ENCODE measurements around the gene SNX30.

The SNX30 gene

DNA sequence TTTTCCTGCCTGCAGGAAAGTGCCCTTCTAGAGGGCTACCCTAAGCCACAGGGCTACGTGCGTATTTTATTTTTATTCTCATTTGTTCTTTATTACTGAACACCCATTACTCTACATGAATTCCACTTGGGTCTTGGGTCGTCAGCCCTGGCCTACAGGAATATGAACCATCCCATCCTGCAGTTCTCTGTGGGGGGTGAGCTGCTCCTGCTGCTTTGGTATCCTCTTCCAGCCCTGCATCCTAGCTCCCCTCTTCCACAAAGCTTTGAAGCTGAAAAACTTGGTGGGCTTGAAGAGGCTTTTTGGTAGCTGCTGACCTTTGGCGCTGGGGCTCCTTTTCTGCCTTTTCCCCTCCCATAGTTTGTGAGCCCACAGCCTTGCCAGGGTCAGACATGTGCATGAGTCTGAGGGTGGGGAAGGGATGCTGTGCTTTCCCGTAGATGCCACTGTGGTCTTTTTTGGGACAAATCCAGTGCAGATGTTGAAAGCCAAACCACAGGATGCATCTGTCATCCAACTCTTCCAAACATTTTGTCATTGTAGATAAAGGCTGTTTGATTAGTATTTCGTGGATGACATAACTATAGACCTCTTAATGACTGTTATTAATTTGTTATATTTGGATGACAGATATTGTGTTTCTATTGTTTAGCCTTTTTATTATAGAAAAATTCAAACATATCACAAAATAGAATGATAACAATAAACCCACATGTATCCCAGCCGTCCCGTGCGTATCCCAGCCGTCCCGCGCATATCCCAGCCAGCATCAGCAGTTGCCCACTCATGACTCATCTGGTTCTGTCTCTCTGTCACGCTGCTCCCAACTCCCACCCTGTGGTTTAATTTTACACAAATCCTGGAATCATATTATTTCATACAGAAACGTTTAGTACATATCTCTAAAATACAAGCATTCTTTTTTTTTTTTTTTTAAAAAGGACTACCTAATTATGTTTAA, 96.2 kb downstream of the SNX30 start:
- no peak for DNase-seq
- in situ Hi-C loops (cut with HindIII; ENCODE audit: low pct_ligation_motif_present, low pct_unique_long_range_greater_than_20kb, low sequenced_read_pairs) = no loop called here

- in situ Hi-C loops (cut with HindIII; ENCODE audit: low pct_ligation_motif_present, low pct_unique_long_range_greater_than_20kb, low sequenced_read_pairs) = no loop called here
- DNase-seq = no peak
Measured at GRCh38 chr9:112848316-112849151, 98.0 kb downstream of the SNX30 start.

DNA sequence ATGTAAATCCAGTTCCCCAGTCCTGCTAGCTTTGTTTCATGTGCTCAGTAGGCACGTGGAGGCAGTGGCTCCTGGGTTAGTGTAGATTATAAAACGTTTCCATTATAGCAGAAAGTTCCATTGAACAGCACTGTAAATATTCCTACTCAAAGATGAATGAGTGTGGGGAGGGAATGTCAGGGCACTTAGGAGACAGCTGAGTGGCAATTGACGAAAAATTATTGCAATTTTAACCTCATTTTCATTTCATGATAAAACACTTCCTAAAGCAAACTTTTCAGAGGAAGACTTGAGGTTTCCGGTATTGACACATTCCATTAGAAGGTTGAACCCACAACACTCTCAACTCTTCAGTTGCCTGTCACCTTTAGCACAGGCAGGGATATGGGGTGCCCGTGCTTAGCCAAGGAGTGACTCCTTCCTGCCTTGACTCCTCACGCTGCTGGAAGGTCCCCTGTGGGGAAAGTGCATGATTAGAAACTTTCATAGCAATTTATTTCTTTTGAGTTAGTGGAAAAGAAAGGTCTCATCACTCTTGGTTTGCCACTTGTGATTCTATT, 98.9 kb downstream of the SNX30 start:
- in situ Hi-C loops (cut with HindIII; ENCODE audit: low pct_ligation_motif_present, low pct_unique_long_range_greater_than_20kb, low sequenced_read_pairs) = no loop called here
- no peak for DNase-seq

GRCh38 chr9:112850840-112851239, 100.3 kb downstream of the SNX30 start:
- in situ Hi-C loops (cut with HindIII; ENCODE audit: low pct_ligation_motif_present, low pct_unique_long_range_greater_than_20kb, low sequenced_read_pairs) = no loop called here
- DNase-seq = no peak

- in situ Hi-C loops (cut with HindIII; ENCODE audit: low pct_ligation_motif_present, low pct_unique_long_range_greater_than_20kb, low sequenced_read_pairs) = no loop called here
- DNase-seq = no peak
Measured at GRCh38 chr9:112852741-112853504, 102.4 kb downstream of the SNX30 start.

DNA sequence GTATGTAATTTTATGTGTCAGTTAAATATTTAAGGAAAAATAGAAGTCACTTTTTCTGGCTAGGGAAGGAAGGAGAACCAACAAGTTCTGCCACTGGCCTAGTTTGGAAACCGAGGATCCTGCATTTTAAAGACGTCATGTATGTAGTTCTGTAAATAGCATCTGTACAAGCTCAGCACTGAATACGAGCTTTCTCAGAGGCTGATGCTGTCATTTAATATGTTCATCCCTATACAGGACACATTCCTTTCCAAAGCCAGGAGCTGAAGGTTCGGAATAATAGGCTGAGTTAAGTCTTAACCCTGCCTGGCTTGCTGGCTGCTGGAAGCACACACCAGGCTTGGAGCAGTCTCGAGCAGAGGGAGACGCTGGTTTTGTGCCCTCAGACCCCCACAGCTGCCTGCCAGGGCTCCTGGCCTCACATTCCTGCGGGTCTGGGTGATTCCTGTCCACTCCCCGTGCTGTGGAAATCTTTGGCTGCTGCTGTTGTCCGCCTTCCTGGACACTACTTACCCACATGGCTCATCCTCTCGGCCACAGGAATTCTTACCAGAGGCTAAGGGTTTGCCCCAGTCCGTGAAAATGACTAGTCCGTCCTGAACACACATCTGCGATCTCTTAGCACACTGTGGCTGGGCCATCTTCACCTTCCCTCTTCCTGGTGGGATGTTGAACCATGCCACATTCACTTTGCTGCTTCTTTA, 103.5 kb downstream of the SNX30 start:
- in situ Hi-C loops (cut with HindIII; ENCODE audit: low pct_ligation_motif_present, low pct_unique_long_range_greater_than_20kb, low sequenced_read_pairs) = no loop called here

DNA sequence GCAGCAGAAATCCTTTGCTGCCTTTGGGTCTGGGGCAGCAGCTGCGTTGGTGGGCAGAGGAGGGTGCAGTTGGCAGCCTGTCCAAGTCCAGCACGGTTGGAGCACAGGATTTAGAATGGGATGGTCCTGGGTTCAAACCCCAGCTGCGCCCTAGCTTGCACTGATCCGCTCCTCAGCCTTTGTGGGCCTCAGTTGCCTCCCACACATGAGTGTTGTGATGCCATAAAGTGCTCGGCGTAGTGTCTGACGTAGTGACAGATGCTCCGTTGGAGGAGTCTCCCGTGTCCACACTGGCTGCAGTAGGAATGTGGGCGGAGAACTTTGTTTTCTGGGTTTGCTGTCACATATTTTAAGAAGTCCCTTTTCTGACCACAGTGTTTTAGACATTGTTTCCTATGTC, 104.1 kb downstream of the SNX30 start:
- in situ Hi-C loops (cut with HindIII; ENCODE audit: low pct_ligation_motif_present, low pct_unique_long_range_greater_than_20kb, low sequenced_read_pairs) = no loop called here
- no peak for DNase-seq

More for the DNA sequence above, 103.5 kb downstream of the SNX30 start:
- no peak for DNase-seq

- no peak for DNase-seq
- in situ Hi-C loops (cut with HindIII; ENCODE audit: low pct_ligation_motif_present, low pct_unique_long_range_greater_than_20kb, low sequenced_read_pairs) = no loop called here
Measured at GRCh38 chr9:112856200-112856599, 105.6 kb downstream of the SNX30 start.

DNA sequence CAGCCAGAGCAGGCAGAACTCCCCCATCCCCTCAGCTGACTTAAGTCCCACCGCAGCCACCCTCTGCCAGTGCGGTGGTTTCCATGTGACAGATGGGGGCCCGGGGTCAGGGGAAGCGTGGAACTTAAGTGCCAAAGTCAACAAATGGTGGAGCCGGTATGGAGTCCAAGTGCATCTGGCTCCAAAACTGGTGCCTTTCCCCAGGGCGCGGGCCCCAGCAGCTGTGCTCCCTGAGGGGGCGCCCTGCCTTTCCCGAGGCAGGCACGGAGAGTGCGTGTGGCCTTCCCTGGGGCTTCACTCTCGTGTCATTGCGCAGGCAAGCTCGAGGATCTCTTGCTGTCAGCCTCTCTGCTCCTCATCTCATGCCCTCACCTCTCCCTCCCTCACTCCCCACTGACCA, 106.3 kb downstream of the SNX30 start:
- DNase-seq = no peak
- in situ Hi-C loops (cut with HindIII; ENCODE audit: low pct_ligation_motif_present, low pct_unique_long_range_greater_than_20kb, low sequenced_read_pairs) = no loop called here

- in situ Hi-C loops (cut with HindIII; ENCODE audit: low pct_ligation_motif_present, low pct_unique_long_range_greater_than_20kb, low sequenced_read_pairs) = no loop called here
Measured at GRCh38 chr9:112858005-112858404, 107.4 kb downstream of the SNX30 start.

GRCh38 chr9:112858625-112859147, 108.1 kb downstream of the SNX30 start:
- DNase-seq = no peak
- in situ Hi-C loops (cut with HindIII; ENCODE audit: low pct_ligation_motif_present, low pct_unique_long_range_greater_than_20kb, low sequenced_read_pairs) = no loop called here

More at GRCh38 chr9:112858005-112858404, 107.4 kb downstream of the SNX30 start:
- no peak for DNase-seq

DNA sequence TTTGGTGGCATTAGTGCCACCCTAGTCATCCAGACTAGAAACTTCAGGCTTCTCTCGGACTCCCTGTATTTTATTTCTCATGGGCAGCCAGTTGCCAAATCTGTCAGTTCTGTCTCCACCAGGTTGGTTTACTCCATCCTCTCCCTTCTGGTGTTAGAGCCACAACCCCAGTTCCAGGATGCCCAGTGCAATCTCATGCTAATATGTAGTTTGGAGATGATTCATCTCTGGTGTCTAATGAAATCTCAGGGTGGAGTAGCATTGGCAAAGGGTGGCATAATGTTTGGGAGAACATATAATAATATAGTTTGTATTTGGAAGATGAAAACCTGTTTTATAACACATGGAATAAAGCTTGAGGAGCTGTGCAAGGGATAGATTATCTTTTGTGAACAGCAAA, 109.9 kb downstream of the SNX30 start:
- no peak for DNase-seq
- in situ Hi-C loops (cut with HindIII; ENCODE audit: low pct_ligation_motif_present, low pct_unique_long_range_greater_than_20kb, low sequenced_read_pairs) = no loop called here

- in situ Hi-C loops (cut with HindIII; ENCODE audit: low pct_ligation_motif_present, low pct_unique_long_range_greater_than_20kb, low sequenced_read_pairs) = no loop called here
- no peak for DNase-seq
Measured at GRCh38 chr9:112861155-112861554, 110.6 kb downstream of the SNX30 start.

DNA sequence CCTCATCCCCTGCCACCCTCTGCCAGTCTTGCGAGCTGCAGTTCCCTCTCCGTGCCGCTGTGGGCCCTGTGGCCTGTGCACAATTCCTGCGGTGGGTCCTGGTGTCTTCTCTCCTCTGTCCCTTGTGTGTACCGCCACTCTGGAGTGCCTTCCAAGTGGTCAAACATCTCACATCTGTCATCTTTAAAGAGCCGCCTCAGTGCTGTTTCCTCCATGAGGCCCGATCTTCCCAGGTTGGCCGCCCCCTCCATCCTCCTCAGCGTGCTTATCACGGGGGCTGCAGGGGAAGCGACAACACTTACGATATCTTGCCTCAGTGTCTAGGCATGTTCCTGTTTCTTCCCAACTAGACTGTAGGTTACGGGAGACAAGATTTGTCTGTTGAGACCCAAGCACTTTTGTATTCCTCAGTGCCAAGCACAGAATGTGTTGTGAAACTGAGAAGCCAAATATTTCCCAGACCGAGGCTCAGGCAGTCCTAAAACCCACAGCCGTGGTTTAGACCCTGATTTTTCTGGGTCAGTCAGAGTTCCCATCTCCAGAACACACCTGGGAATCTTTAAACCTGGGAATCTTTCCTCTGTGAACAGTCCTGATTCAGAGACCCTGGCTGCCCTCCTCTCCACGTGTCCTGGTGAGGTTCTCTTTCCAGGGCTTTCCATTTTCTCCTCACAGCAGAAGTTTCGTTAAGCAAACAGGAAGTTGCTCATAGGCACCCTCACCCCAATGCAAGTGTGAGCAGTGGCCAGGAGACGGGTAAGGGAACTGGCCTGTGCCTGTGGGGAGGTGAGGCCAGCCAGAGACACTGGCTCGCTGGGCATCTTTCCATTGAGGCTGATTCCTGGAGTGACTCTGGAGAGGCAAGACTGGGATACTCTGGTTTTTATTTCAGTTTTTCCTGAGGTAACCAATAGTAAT, 111.3 kb downstream of the SNX30 start:
- DNase-seq = no peak
- in situ Hi-C loops (cut with HindIII; ENCODE audit: low pct_ligation_motif_present, low pct_unique_long_range_greater_than_20kb, low sequenced_read_pairs) = no loop called here

DNA sequence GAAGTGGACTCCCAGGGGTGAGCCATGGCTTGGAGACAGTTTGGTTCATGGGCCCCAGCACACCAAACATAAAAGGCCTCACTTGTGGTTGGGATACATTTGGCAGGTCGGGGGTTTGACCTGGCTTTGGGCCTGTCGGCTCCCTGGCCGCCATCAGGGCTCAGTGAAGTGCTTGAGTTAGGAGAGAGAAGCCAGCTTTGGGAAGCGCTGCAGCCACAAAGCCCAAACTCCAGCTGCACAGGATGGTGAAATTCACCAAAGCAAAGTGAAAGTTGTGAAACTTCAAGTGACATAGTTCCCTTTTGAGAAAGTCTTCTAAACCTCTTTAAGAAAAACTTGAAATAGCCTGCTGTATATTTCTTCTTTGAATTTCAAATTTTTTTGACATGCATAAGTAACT, 112.7 kb downstream of the SNX30 start:
- no peak for DNase-seq
- in situ Hi-C loops (cut with HindIII; ENCODE audit: low pct_ligation_motif_present, low pct_unique_long_range_greater_than_20kb, low sequenced_read_pairs) = no loop called here

- in situ Hi-C loops (cut with HindIII; ENCODE audit: low pct_ligation_motif_present, low pct_unique_long_range_greater_than_20kb, low sequenced_read_pairs) = no loop called here
- no peak for DNase-seq
Measured at GRCh38 chr9:112863746-112864145, 113.2 kb downstream of the SNX30 start.

GRCh38 chr9:112864403-112864802, 113.8 kb downstream of the SNX30 start:
- DNase-seq = no peak
- in situ Hi-C loops (cut with HindIII; ENCODE audit: low pct_ligation_motif_present, low pct_unique_long_range_greater_than_20kb, low sequenced_read_pairs) = no loop called here

Data from ACHN (cell line).